RWPE2 (cell line): ENCODE data around the gene MCCD1.

Source experiments
- ATAC-seq: fragments of 200-7000 bp; cut with Tn5 transposase; 3 replicates; pipeline ENCODE4 v1.9.1; 2021; ENCODE audit warnings: low read depth
- DNase-seq: peaks from one replicate; pipeline ENCODE4 v3.0.0-alpha.2; 2020; ENCODE audit warnings: low spot score
- H3K27ac ChIP-seq: fragments of 450-650 bp; 2 replicates; pipeline ENCODE4 v1.5.1; 2017; ENCODE audit warnings: mild to moderate bottlenecking; ENCODE audit not compliant: poor library complexity, severe bottlenecking
- H3K27me3 ChIP-seq: fragments of 250-450 bp; sonication (Bioruptor Pico); 2 replicates; pipeline ENCODE4 v1.5.1; 2021; ENCODE audit warnings: mild to moderate bottlenecking, moderate library complexity; ENCODE audit not compliant: insufficient read depth, poor library complexity, severe bottlenecking
- H3K36me3 ChIP-seq: fragments of 250-450 bp; sonication (Bioruptor Pico); 2 replicates; pipeline ENCODE4 v1.5.1; 2020; ENCODE audit warnings: low read depth, mild to moderate bottlenecking, moderate library complexity
- H3K4me1 ChIP-seq: fragments of 250-450 bp; sonication (Bioruptor Pico); 2 replicates; pipeline ENCODE4 v1.5.1; 2021; ENCODE audit warnings: mild to moderate bottlenecking, moderate library complexity; ENCODE audit not compliant: insufficient read depth, poor library complexity, severe bottlenecking
- H3K4me3 ChIP-seq: fragments of 250-450 bp; sonication (Bioruptor Pico); 2 replicates; pipeline ENCODE4 v1.5.1; 2021; ENCODE audit warnings: mild to moderate bottlenecking, moderate library complexity; ENCODE audit not compliant: severe bottlenecking
- H3K9me3 ChIP-seq: fragments of 250-450 bp; sonication (Bioruptor Pico); 2 replicates; pipeline ENCODE4 v1.5.1; 2021; ENCODE audit warnings: mild to moderate bottlenecking, moderate library complexity; ENCODE audit not compliant: severe bottlenecking
- TF ChIP-seq, protein P1 (sequence below): fragments of 450-650 bp; IDR thresholded peaks from one replicate; pipeline ENCODE4 v1.5.1; 2017; ENCODE audit warnings: mild to moderate bottlenecking, moderate library complexity; ENCODE audit not compliant: poor library complexity, severe bottlenecking

The MCCD1 gene

DNA sequence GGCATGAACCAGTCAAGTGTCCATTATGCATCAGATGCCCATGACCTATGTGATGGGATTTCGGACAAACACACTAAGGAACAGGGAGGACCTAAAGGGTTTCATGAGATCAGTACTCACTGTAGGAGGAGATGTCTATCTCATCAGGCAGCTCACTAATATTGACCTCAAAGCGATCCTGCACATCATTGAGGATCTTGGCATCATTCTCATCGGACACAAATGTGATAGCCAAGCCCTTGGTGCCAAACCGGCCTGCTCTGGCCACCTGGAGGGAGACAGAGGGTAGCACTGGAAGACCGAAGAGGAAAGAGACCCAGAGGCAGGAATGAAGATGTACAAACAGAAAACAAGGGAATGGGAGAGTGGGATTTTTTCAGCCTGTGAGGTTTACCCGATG is 1.9 kb downstream of the MCCD1 start:
- no peak for ATAC-seq
- no peaks in the 10 kb centered on the region for H3K9me3 ChIP-seq
- no peaks in the 10 kb centered on the region for H3K4me1 ChIP-seq
- H3K36me3 ChIP-seq: peaks cover 57% of the 10 kb centered on the region
- H3K4me3 ChIP-seq: no peak overlapping the region
- TF ChIP-seq, protein P1, sequence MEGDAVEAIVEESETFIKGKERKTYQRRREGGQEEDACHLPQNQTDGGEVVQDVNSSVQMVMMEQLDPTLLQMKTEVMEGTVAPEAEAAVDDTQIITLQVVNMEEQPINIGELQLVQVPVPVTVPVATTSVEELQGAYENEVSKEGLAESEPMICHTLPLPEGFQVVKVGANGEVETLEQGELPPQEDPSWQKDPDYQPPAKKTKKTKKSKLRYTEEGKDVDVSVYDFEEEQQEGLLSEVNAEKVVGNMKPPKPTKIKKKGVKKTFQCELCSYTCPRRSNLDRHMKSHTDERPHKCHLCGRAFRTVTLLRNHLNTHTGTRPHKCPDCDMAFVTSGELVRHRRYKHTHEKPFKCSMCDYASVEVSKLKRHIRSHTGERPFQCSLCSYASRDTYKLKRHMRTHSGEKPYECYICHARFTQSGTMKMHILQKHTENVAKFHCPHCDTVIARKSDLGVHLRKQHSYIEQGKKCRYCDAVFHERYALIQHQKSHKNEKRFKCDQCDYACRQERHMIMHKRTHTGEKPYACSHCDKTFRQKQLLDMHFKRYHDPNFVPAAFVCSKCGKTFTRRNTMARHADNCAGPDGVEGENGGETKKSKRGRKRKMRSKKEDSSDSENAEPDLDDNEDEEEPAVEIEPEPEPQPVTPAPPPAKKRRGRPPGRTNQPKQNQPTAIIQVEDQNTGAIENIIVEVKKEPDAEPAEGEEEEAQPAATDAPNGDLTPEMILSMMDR: no peak
- no peak overlapping the region for H3K27ac ChIP-seq
- H3K27me3 ChIP-seq: no peaks in the 10 kb centered on the region
- DNase-seq: no peak

DNA sequence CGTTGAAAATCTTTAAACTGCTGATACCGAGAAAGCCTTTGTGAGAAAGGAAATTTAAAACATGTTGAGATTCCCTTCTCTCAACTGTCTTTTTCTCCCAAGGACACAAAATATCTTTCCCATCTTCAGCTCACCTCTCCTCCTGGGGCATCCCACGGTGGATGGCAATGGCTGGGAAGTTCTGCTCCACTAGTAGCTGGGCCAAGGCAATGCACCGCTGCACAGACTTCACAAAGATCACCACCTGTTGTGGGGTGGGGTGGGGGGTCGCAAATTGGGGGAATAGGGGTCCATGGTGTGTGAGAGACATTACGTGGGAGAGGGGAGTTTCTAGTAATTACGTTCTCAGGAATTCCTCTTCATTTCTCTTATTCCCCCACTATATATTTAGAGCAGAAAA is 2.4 kb downstream of the MCCD1 start:
- no peaks in the 10 kb centered on the region for H3K4me1 ChIP-seq
- no peak overlapping the region for H3K27ac ChIP-seq
- H3K36me3 ChIP-seq: peaks cover 62% of the 10 kb centered on the region
- DNase-seq (no peak), ATAC-seq (no peak)
- TF ChIP-seq, protein P1: no peak
- no peaks in the 10 kb centered on the region for H3K9me3 ChIP-seq
- no peaks in the 10 kb centered on the region for H3K27me3 ChIP-seq
- no peak overlapping the region for H3K4me3 ChIP-seq

- Histone ChIP-seq H3K4me1 (no peaks in the 10 kb centered on the region), H3K4me3 (no peak overlapping the region), H3K27ac (no peak overlapping the region), H3K36me3 (peaks cover 70% of the 10 kb centered on the region), H3K27me3 (no peaks in the 10 kb centered on the region), H3K9me3 (no peaks in the 10 kb centered on the region)
- no peak for DNase-seq
- TF ChIP-seq, protein P1: no peak
- no peak for ATAC-seq
These were observed 3.2 kb downstream of the MCCD1 start for GRCh38 chr6:31531771-31532643.

DNA sequence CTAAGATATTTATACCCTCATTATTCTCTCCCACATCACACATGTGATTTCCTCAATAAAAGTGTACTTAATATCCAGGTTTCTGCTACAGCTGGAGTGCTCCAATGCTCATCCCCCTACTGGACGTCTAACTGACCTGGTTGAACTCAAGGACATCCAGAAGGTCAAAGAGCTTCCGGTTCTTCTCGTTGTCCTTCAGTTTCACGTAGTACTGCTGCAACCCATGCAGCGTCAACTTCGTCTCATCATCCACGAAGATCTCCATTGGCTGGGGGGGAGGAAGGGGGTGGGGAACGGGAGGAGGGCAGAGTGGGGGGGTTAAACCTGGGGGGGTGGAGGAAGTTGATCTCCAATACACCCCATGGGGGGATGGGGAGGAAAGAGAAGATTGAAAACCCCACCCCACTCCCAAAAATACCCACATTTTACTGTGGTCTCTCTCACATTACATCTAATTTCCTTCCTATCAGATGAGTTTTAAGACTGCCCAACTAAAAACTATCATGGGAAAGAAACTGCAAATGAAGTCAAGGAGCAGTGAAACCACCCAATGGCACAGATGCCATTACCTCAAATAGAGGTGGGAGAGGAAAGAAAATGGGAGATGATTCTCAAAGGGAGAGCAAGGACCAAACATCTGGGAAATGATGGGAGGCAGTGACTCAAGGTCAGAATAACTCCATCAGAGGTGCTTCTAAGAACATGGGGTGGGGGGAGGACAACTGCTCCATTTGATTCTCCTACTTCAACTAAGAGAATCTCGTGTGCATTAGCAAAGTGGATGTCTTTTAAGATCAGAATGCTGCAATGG is 4.1 kb downstream of the MCCD1 start:
- no peak for DNase-seq
- Histone ChIP-seq H3K4me1 (no peaks in the 10 kb centered on the region), H3K4me3 (no peak overlapping the region), H3K9me3 (no peaks in the 10 kb centered on the region), H3K27ac (no peak overlapping the region), H3K27me3 (no peaks in the 10 kb centered on the region), H3K36me3 (peaks cover 79% of the 10 kb centered on the region)
- no peak for ATAC-seq
- TF ChIP-seq, protein P1: no peak

- Histone ChIP-seq H3K27me3 (no peaks in the 10 kb centered on the region), H3K4me3 (no peak overlapping the region), H3K9me3 (no peaks in the 10 kb centered on the region), H3K36me3 (peaks cover 85% of the 10 kb centered on the region), H3K4me1 (no peaks in the 10 kb centered on the region), H3K27ac (no peak overlapping the region)
- ATAC-seq: no peak
- DNase-seq: no peak
- TF ChIP-seq, protein P1: no peak
These were observed 4.7 kb downstream of the MCCD1 start for GRCh38 chr6:31533455-31533841.
